ENCODE data around the gene PWWP2B.

PWWP2B gene

DNA sequence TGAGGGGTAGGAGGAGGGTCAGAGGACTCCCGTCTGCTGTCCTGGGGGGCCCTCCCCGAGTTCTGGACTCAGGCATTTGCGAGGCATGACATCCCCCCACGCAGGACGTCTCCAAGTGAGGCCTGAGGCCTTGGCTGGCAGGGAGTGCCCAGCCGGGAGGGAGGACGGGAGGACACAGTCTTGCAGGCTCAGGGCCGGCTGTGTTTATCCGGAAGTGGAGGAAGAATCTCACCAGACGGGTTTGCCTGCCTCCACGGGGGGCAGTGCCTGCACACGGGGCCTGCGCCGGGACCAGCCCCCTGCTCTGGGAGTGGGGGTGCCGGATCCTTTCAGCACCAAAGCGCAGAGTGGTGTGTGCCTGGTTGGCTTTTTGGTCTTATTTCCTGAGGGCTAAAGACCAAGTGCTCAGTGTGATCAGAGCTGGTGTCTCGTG is 10.9 kb downstream of the PWWP2B start:
- peaks cover 11% of the 10 kb centered on the region for H3K36me3 ChIP-seq (ENCODE audit: control insufficient read depth, insufficient read depth, low read length)
- no peak overlapping the region for H3K4me3 ChIP-seq (ENCODE audit: low read depth, low read length)
- H3K4me1 ChIP-seq (ENCODE audit: control insufficient read depth, insufficient read depth, low read length): no peaks in the 10 kb centered on the region
- no peaks in the 10 kb centered on the region for H3K27me3 ChIP-seq (ENCODE audit: control insufficient read depth, insufficient read depth, low read length)
- H3K9me3 ChIP-seq (ENCODE audit: control insufficient read depth, insufficient read depth, low read length): no peaks in the 10 kb centered on the region
- peak overlapping the region; percentile 60 for H3K9ac ChIP-seq (ENCODE audit: low read depth, low read length)

GRCh38 chr10:132408367-132408781 is 11.4 kb downstream of the PWWP2B start:
- no peaks in the 10 kb centered on the region for H3K4me1 ChIP-seq (ENCODE audit: control insufficient read depth, insufficient read depth, low read length)
- no peaks in the 10 kb centered on the region for H3K27me3 ChIP-seq (ENCODE audit: control insufficient read depth, insufficient read depth, low read length)
- H3K36me3 ChIP-seq (ENCODE audit: control insufficient read depth, insufficient read depth, low read length): peaks cover 11% of the 10 kb centered on the region
- no peak overlapping the region for H3K4me3 ChIP-seq (ENCODE audit: low read depth, low read length)
- peak overlapping the region; percentile 26 for H3K9ac ChIP-seq (ENCODE audit: low read depth, low read length)
- no peaks in the 10 kb centered on the region for H3K9me3 ChIP-seq (ENCODE audit: control insufficient read depth, insufficient read depth, low read length)

GRCh38 chr10:132408823-132409666 is 12.0 kb downstream of the PWWP2B start:
- Histone ChIP-seq H3K9me3 (ENCODE audit: control insufficient read depth, insufficient read depth, low read length) (no peaks in the 10 kb centered on the region), H3K9ac (ENCODE audit: low read depth, low read length) (no peak overlapping the region), H3K4me1 (ENCODE audit: control insufficient read depth, insufficient read depth, low read length) (no peaks in the 10 kb centered on the region), H3K36me3 (ENCODE audit: control insufficient read depth, insufficient read depth, low read length) (peaks cover 11% of the 10 kb centered on the region), H3K4me3 (ENCODE audit: low read depth, low read length) (no peak overlapping the region), H3K27me3 (ENCODE audit: control insufficient read depth, insufficient read depth, low read length) (no peaks in the 10 kb centered on the region)

DNA sequence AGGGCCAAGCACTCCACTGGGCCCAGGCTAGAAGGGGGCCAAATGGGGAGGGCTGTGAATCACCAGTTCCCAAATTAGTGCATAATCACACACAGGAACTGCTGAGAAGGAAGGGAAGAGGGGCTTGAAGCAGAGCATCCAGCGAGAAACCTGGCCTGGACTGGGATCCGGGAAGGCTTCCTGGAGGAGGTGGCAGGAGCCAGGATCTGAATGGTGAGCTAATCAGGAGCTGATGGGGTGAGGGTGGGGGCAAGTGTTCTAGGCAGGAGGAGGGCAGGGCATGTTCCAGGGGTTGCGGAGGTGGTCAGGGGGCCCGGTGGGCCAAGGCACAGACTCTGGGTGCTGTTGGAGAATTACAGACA is 12.6 kb downstream of the PWWP2B start:
- Histone ChIP-seq H3K9me3 (ENCODE audit: control insufficient read depth, insufficient read depth, low read length) (no peaks in the 10 kb centered on the region), H3K4me1 (ENCODE audit: control insufficient read depth, insufficient read depth, low read length) (no peaks in the 10 kb centered on the region), H3K9ac (ENCODE audit: low read depth, low read length) (no peak overlapping the region), H3K4me3 (ENCODE audit: low read depth, low read length) (no peak overlapping the region), H3K27me3 (ENCODE audit: control insufficient read depth, insufficient read depth, low read length) (no peaks in the 10 kb centered on the region), H3K36me3 (ENCODE audit: control insufficient read depth, insufficient read depth, low read length) (peaks cover 11% of the 10 kb centered on the region)

DNA sequence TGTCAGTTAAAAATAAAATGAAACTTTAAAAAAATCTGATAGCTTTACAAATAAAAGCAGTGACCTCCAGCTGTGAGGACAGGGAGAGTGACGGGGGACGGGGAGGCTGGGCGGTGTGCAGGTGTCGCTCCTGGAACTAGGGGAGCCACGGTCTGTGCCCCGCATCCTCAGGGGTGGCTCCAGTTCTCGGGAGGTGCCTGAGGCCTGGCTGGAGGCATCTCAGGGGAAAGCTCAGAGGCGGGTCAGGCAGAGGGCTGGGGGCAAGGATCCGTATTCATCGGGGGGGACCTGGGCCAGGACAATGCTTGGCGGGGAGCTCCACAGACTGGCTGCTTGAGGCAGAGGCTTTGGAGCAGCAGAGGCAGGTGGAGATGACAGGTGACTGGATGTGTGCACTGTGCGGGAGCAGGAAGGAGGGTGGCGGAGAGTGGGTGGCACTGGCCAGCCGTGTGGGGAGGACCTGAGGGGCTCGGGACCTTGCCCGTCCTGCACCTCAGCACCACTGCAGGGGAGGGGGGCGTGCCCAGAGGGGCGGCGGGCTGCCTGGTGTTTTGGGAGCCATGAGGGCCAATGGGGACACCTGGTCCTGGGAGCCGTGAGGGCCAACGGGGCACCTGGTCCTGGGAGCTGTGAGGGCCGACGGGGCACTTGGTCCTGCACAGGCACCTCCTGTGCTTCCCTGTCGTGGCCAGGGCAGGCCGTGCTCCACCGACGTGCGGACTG is 13.2 kb downstream of the PWWP2B start:
- Histone ChIP-seq H3K4me3 (ENCODE audit: low read depth, low read length) (no peak overlapping the region), H3K9ac (ENCODE audit: low read depth, low read length) (no peak overlapping the region), H3K4me1 (ENCODE audit: control insufficient read depth, insufficient read depth, low read length) (no peaks in the 10 kb centered on the region), H3K36me3 (ENCODE audit: control insufficient read depth, insufficient read depth, low read length) (peaks cover 11% of the 10 kb centered on the region), H3K9me3 (ENCODE audit: control insufficient read depth, insufficient read depth, low read length) (no peaks in the 10 kb centered on the region), H3K27me3 (ENCODE audit: control insufficient read depth, insufficient read depth, low read length) (no peaks in the 10 kb centered on the region)

- Histone ChIP-seq H3K27me3 (ENCODE audit: control insufficient read depth, insufficient read depth, low read length) (no peaks in the 10 kb centered on the region), H3K9me3 (ENCODE audit: control insufficient read depth, insufficient read depth, low read length) (no peaks in the 10 kb centered on the region), H3K4me3 (ENCODE audit: low read depth, low read length) (no peak overlapping the region), H3K4me1 (ENCODE audit: control insufficient read depth, insufficient read depth, low read length) (no peaks in the 10 kb centered on the region), H3K36me3 (ENCODE audit: control insufficient read depth, insufficient read depth, low read length) (peaks cover 4% of the 10 kb centered on the region), H3K9ac (ENCODE audit: low read depth, low read length) (no peak overlapping the region)
These were observed 14.0 kb downstream of the PWWP2B start for GRCh38 chr10:132410779-132411532.

DNA sequence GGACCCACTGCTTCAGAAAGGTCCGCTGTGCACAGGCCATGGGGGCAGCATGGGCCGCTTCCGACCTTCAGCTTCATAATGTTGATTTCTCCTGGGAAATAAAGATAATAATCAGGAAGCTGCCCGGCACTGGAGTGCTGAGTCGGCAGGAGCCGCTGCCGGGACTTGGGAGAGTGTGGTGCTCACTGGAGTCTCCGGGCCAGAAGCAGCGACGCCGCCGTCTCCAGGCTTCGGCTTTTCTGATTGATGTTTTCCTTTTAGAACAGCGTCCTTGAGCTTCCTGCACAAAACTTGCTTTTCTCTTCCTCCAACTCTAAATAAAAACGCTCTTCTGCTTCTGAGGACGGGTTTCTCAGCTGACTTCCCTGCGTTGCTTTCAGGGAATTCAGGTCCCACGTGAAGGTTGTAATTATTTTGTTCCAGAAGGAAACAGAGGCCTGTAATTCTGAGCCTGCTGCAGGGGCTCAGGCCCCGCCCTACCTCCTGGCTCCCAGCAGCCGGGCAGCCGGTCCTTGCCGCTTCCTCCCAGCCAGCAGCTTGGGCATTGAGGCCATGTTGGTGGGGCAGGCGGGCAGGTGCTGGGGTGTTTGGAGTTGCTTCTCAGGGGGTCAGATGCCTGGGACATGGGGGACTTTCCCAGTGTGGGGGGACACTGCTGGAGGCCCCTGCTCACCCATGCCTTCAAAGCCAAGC is 14.7 kb downstream of the PWWP2B start:
- Histone ChIP-seq H3K27me3 (ENCODE audit: control insufficient read depth, insufficient read depth, low read length) (no peaks in the 10 kb centered on the region), H3K36me3 (ENCODE audit: control insufficient read depth, insufficient read depth, low read length) (no peaks in the 10 kb centered on the region), H3K9ac (ENCODE audit: low read depth, low read length) (no peak overlapping the region), H3K9me3 (ENCODE audit: control insufficient read depth, insufficient read depth, low read length) (no peaks in the 10 kb centered on the region), H3K4me1 (ENCODE audit: control insufficient read depth, insufficient read depth, low read length) (no peaks in the 10 kb centered on the region), H3K4me3 (ENCODE audit: low read depth, low read length) (no peak overlapping the region)

DNA sequence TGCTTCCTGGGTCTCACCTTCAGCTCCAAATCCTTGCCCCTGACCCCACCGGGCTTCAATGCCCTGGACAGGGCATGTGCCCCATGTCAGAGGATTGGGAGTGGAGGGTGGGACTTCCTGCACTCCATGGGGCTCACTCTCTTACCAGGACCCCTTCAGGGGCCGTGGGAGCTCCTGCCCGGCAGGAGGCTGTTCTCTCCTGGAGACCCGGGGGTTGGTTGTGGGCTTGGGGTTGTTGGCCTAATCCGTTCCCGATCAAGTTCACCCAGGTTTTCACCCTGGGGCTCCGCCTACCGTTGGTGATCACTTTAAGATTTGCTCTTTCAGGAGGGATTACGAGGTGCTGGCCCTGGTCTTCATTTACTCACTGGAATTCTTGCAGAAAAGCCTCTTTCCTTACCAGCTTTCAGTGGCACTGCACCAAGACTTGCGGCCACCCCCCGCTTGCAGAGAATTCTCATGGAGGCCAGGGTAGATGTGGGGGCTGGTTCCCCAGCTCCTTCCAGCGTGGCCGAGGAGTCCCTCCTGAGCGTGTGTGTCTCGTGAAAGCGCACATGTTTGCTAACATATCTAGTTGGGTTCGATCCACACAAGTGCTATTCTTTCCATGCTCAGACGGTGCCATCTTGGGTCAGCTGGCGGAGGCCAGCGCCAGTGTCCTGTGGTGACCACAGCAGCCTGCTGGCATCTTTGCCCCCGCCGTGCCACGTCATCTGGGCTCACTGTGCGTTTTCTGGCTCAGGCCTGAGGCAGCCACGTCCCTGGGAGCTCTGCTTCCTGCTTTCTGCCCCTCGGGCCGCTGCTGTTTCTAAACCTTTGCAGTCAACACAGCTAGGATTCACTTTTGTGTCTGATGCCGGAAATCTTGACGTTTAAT is 15.6 kb downstream of the PWWP2B start:
- no peaks in the 10 kb centered on the region for H3K36me3 ChIP-seq (ENCODE audit: control insufficient read depth, insufficient read depth, low read length)
- no peaks in the 10 kb centered on the region for H3K9me3 ChIP-seq (ENCODE audit: control insufficient read depth, insufficient read depth, low read length)
- H3K4me3 ChIP-seq (ENCODE audit: low read depth, low read length): no peak overlapping the region
- H3K9ac ChIP-seq (ENCODE audit: low read depth, low read length): no peak overlapping the region
- no peaks in the 10 kb centered on the region for H3K4me1 ChIP-seq (ENCODE audit: control insufficient read depth, insufficient read depth, low read length)
- no peaks in the 10 kb centered on the region for H3K27me3 ChIP-seq (ENCODE audit: control insufficient read depth, insufficient read depth, low read length)

- no peaks in the 10 kb centered on the region for H3K27me3 ChIP-seq (ENCODE audit: control insufficient read depth, insufficient read depth, low read length)
- H3K9me3 ChIP-seq (ENCODE audit: control insufficient read depth, insufficient read depth, low read length): no peaks in the 10 kb centered on the region
- no peak overlapping the region for H3K9ac ChIP-seq (ENCODE audit: low read depth, low read length)
- no peak overlapping the region for H3K4me3 ChIP-seq (ENCODE audit: low read depth, low read length)
- H3K4me1 ChIP-seq (ENCODE audit: control insufficient read depth, insufficient read depth, low read length): no peaks in the 10 kb centered on the region
- no peaks in the 10 kb centered on the region for H3K36me3 ChIP-seq (ENCODE audit: control insufficient read depth, insufficient read depth, low read length)
These were observed 16.5 kb downstream of the PWWP2B start for GRCh38 chr10:132413226-132414205.

DNA sequence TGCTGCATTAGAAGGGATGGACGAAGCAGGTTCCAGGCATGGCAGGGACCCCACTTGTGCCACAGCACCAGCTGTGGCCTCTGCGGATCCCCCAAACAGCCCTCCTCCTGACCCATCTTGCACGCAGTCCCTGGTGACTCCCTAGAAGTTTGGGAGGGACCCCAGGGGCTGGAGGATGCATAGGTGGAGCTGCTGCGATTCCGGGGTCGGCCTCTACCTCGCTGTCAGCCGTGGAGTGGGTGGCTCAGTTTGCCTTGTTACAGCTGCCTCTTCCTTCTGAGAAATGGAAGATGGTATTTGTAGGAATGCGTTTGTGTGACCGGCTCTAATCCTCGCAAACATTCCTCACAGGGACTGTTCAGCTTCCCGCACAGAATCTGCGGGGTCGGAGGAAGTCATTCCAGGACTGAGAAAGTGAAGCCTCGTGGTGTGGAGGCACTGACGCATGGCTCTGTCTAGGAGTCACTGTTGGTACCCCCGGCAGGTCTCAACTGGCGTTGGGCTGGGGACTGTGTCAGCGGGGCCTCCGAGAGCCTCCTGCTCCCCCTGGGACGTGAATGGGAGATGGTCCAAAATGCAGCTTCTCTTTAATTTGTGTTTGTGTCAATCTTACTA is 17.5 kb downstream of the PWWP2B start:
- Histone ChIP-seq H3K36me3 (ENCODE audit: control insufficient read depth, insufficient read depth, low read length) (no peaks in the 10 kb centered on the region), H3K9me3 (ENCODE audit: control insufficient read depth, insufficient read depth, low read length) (no peaks in the 10 kb centered on the region), H3K4me1 (ENCODE audit: control insufficient read depth, insufficient read depth, low read length) (peaks cover 3% of the 10 kb centered on the region), H3K9ac (ENCODE audit: low read depth, low read length) (no peak overlapping the region), H3K4me3 (ENCODE audit: low read depth, low read length) (no peak overlapping the region), H3K27me3 (ENCODE audit: control insufficient read depth, insufficient read depth, low read length) (no peaks in the 10 kb centered on the region)
